IPS-NIHi7 (cell line): ENCODE data around the gene HSPA12B.

Source experiments
- DNase-seq: peaks from one replicate; pipeline ENCODE4 v3.0.0; 2012; ENCODE audit warnings: mixed read lengths; ENCODE audit errors: extremely low spot score

HSPA12B gene

DNA sequence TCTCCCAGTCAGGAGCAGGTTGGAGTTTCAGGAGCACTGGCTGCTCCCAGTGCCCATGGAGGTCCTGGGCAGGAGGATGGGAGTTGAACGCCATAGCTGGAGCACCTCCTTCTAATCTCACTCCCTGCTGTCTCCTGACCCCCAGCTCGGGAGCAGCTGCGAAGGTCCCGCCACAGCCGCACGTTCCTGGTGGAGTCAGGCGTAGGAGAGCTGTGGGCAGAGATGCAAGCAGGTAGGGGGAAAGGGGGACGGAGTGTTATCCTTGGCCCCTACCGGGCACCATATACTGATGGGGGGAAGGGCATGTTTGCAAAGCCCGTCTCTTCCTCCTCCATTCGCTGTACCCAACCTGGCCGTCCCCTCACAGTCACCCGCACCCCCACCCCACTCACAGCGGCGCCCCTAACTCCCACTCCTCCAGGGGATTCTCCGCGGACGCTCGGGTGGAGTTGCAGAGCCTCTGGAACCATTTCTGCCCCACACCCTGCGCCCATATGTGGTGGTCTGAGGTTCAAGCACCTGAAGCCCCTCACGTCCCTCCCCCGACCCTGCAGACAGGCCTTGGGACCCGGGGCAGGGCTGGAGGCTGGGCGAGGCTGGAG lies 16.7 kb downstream of the HSPA12B start:
- DNase-seq, result no peak

DNA sequence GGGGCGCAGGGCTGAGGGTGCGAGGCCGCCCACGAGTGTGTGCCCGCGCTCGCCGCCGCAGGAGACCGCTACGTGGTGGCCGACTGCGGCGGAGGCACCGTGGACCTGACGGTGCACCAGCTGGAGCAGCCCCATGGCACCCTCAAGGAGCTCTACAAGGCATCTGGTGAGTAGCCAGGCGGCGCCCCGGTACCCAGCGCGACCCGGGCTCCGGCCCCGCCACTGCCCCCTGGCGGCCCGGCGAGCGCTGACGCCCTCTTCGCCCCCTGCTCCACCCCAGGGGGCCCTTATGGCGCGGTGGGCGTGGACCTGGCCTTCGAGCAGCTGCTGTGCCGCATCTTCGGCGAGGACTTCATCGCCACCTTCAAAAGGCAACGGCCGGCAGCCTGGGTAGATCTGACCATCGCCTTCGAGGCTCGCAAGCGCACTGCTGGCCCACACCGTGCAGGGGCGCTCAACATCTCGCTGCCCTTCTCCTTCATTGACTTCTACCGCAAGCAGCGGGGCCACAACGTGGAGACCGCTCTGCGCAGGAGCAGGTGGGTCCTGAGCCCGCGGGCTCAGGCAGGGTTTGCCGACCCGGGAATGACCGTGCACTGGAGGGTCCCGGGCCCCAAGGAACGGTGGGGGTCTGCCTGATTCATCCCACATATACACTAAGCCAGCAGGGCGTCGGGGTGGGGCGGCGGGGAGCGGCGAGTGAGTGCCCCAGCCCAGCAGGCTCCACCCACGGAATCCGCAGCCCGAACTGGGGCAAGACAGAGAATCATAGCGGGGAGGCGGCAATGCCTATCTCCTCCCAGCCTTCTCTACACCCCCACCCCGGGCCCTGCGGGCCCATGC lies 17.4 kb downstream of the HSPA12B start:
- peak; percentile 85 for DNase-seq

DNA sequence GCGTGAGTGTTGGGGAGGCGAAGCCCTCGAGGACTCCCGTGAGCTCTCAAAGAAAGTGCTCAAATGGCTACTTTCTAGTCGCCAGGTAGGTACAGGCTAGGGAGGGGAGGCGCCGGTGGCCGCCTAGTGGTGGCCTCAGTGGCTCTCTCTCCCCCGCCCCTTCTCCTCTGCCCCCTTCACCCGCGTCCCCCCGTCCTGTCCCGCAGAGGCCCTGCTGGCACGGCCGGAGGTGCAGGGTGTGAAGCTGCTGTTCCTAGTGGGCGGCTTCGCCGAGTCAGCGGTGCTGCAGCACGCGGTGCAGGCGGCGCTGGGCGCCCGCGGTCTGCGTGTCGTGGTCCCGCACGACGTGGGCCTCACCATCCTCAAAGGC lies 18.8 kb downstream of the HSPA12B start:
- peak; percentile 51 for DNase-seq

DNA sequence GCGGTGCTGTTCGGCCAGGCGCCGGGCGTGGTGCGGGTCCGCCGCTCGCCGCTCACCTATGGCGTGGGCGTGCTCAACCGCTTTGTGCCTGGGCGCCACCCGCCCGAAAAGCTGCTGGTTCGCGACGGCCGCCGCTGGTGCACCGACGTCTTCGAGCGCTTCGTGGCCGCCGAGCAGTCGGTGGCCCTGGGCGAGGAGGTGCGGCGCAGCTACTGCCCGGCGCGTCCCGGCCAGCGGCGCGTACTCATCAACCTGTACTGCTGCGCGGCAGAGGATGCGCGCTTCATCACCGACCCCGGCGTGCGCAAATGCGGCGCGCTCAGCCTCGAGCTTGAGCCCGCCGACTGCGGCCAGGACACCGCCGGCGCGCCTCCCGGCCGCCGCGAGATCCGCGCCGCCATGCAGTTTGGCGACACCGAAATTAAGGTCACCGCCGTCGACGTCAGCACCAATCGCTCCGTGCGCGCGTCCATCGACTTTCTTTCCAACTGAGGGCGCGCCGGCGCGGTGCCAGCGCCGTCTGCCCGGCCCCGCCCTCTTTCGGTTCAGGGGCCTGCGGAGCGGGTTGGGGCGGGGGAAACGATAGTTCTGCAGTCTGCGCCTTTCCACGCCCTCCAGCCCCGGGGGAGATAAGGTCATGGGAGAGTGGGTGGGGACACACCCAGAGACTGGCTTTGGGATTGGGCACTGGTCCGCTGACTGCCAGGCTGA lies 19.3 kb downstream of the HSPA12B start:
- peak; percentile 65 for DNase-seq

DNA sequence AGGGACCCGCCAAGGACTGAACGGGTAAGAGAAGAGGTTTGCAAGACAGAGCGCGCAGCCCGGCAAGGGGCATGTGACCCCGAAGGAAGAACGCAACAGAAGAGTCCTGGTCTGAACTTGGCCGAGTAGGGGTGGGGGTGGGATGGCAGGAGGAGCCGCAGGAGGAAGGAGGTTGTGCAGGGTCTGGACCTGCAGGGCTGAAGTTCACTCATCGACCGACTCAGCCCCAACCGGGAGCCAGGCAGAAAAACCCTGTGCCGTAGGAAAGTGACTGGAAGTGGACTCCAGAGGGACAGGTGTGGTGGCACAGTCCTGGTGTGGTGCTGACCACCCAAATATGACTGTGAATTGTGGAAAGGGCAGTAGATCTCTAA lies 19.9 kb downstream of the HSPA12B start:
- no peak for DNase-seq

DNA sequence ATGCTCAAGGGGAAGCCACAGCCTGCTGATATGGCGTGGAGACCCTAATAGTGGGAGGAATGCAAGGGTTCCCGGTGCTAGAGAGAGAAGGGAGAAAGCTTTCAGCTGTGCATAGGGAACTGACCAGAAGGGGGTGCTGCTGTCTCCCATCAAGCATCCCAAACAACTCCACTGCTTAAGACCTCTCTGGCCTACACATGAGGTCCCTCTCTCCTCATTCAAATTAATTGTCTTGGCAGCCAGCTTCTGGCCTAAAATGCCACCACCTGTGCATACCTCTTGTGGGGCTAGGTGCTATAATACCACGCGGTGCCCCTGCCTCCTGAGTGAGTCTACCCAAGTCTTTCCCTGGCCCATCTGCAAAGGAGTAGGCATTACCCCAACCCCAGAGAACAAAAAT lies 20.6 kb downstream of the HSPA12B start:
- DNase-seq, result peak; percentile 85

DNA sequence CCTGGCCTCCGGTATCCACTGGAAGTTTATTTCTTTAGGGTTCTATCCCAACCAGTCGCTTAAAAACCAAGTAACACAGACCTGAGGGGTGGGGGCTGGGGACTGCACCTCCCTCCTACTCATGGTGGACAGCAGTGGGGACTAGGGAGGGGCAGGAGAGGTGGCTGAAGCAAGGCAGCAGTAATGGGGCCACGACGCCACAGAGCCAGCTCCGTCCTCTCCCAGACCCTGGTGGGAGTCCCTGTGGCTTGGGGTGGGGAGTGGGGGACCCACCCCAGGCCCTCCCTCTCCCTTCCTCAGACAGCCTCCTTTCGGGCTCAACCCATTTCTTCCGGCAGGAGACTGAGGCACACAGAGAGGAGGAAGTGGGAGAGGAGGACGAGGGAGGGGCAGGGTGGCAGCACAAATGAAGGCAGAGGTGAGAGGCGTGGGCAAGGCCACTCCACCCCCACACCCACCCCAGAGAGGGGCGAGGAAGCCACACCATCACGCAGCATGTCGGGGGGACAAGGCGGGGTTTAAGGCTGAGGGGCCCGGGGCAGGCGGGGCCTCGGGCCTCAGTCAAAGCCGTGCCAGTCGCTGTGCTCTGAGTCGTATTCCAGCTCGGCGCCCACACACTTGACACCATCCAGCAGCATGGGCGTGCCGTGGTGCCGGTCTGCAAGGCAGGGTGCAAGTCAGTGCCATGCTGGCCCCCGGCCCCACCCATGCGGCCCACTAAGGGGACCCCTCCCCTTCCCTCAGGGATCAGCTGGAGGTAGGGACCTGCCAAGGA lies 21.2 kb downstream of the HSPA12B start:
- no peak for DNase-seq

DNA sequence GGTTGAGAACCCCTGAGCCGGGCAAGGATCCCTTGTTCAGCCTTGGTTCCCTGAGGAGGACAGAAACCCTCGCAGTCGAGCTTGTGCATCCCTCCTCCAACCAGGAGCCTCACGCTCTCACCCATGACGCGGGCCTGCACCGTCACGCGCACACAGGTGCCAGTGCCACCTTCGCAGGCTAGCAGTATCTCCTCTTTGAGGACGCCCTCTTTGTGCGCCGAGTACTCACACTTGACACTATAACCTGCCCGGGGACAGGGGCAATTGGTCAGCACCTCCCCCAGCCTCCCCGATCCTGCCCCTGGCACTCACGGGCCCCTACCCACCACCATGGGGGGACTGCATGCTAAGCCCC lies 21.8 kb downstream of the HSPA12B start:
- no peak for DNase-seq

DNA sequence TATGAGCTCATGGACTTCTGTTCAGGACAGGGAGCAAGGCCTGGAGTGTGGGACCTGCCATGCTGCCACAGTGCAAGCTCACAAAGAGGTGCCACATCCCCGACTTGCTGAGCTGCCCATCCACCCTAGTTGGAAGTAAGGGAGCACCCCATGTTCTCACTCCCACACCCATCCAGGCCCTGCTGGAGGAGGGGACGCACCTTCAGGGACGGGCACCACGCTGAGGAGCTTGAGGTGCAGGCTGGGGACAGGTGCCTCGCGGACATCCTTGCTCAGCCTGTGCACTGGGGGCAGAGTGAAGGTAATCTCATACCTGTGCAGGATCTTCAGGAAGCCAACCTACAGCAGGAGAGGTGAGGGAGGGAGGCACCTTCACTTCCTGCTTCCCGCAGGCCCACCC lies 22.8 kb downstream of the HSPA12B start:
- no peak for DNase-seq

DNA sequence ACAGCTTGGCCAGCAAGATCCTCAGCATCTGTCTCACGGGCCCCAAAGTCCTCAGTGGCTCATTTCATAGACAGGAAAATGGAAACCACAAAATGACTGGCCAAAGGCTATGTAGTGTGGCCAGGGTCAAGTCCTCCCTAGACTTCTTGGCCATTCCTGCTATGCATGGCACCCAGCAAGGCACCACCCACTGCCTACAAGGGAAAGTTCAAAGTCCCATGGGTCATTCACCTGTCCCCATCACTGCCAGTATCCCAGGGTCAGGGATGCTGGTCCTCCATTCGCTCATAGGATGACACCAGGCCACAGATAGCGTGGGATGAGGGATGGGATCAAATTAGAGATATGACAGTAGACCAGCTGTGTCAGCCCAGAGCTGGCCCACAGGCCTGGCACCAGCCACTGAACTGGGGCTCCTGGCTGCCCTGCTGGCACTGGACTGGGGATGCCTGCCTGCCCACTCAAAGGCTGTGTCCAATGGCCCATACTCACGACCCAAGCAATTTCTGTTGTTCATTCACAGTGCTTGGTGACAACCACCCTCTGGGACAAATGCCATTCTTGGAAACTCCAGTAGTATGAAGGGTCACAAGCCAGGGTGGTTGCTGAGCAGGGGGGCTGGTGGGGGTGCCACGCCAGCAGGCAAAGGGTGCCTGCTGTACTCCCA lies 23.5 kb downstream of the HSPA12B start:
- DNase-seq, result no peak

DNA sequence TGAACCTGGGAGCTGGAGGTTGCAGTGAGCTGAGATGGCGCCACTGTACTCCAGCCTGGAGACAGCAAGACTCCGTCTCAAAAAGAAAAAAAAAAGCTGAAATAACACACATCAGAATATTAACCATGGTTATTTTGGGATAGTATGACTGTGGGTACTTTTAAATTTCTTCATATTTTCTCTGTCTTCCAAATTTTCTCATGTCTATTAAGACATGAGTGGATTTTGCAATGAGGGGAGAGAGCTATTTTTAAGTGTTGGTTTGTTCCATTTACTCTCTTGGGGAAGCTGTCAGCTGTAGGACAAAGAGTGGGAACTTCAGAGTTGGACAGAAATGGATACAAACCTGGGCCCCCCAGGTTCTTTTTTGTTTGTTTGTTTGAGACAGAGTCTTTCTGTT lies 24.8 kb downstream of the HSPA12B start:
- DNase-seq, result no peak

DNA sequence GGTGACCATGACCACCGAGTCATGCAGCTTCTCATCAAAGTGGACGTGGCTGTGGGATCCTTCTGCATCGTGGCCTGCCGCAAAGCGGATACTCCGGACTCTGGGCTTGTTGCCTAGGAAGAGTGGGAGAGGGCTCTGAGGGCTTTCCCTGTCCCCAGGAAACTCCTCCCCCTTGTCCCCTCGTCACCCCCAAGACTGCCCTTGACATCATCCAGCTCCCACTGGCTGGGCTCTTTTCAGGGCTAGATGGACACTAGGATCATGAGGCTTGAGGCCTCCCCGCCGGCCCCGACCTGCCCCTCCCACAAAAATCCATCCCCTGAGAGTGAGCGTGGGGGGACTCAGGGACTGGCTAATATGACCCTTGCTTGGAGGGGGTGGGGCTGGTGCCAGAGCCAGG lies 26.1 kb downstream of the HSPA12B start:
- no peak for DNase-seq

DNA sequence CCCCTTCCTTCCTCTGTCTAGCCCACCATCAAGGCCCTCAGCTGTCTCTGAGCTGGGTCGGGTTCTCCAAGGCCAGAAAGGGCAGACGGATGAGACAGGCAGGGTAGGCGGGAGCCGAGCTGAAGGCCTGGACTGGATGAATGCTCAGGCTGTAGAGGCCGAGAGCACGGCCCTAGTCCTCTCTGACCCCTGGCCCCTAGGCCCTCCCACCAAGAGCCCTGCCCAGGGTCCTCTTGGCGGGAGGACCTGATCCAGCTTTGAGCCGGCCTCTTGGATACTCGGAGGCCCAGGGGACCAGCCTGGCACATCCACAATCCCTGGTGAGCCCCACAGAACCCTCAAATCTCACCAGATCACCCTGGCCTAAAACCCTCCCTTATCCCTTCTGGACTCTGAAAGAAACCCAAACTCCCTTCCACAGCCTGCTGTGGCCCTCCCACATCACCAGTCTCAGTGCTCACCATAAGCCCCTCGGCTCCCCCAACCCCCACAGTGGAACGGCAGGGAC lies 26.9 kb downstream of the HSPA12B start:
- DNase-seq, result no peak

DNA sequence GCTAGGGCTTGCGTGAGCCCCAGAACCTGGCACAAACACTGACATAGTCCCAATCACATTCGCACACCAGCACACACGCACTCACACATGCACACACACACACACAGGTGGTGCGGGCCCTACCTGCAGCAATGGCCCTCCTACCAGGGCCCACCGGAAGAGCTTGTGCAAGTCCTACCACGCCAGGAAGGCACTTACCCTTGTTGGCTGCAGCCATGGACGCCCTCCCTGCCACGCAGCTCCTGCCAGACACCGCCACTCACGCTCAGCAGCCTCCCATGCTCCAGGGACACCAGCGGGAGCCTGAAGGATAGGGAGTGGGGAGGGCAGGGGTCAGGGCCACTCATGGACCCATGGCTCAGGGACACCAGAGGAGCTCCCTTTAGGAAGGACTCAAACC lies 27.4 kb downstream of the HSPA12B start:
- no peak for DNase-seq

DNA sequence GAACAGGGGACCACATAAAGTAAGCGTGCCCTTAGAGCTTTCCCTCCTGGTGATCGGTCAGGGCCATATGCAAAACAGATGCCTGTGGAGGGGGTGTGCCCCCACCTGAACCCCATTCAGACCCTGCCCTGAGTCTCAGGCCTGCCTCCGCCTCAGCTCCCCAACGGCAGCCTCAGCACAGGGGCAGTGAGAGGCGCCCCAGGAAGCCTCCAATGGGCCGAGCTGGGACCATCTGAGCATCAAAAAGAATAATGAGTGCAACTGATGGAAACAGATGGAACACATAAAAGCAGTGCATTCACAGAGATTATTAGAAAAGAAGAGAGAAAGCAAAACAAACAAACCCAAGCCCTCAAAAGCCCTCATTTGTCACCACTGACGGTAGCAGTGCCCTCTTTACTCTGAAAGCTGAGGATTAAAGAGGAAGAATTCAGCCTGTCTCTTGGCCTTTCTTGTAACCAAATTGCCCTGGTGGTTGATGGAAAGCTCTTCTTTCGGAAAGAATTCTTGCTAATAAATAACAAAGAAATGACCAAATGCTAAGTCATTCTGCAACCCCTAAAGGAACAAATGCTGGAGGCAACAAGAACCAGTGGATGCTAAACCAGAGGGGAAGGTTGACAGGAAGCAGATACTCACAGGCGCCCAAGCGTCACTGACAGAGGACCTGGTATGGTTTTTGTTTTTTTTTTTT lies 28.3 kb downstream of the HSPA12B start:
- no peak for DNase-seq

DNA sequence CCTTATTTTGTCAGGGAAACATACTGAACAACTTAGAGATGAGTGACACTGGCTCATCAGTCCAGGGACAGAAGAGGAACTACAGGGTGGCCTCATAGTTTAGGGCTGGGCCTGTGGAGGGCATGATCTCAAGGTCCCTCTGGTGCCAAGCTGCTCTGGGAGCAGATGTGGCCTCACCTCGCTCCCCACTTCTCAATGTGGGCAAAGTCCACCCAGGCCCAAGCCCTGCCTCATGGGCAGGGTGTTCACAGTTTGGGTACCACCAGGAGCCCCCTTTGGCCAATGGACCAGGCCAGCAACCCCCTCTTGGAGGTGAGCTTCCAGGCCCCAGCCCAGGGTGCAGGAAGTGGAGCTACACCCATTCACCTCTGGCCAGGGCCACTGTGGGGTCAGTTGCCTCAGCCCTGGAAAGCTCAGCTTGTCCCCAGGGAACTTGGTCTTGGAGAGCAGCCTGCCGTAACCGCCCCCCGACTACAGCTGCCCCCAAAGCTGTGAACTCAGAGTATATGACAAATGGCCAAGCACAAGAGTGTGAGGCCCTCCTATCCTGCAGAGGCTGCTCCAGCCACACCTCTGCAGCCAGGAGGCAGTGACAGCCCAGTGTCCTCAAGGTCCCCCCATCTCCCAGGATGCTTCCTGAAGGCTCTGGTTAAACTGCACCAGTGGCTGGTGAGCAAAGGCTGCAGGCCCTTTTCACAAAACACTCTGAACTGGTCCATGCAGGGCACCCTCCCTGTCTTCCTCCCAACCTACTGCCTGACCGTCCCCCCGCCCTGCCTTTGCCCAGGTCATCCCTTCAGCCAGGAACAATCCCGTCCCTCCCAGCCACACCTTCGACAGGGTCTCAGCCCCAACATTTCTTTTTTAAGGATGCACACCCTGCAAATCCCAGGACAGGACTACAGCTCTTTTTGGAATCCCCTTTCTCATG lies 31.5 kb downstream of the HSPA12B start:
- no peak for DNase-seq

DNA sequence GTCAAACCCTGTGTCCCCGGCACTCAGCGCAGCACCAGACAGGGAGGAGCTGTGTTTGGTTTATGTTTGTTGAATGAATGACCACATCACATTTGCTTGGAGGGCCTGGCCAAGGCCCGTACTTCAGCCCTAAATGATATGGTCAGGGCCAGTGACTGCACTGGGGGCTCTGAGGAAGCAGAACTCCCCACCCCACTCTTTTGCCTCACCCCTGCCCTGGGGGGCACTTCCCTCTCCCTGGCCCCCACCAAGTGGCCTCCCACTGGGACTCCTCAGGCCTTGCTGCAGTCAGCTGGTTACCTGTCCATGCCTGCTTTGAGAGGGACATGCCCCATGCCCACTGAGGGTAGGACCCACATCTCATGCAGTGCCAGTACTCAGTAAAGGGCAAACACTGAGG lies 32.2 kb downstream of the HSPA12B start:
- no peak for DNase-seq

DNA sequence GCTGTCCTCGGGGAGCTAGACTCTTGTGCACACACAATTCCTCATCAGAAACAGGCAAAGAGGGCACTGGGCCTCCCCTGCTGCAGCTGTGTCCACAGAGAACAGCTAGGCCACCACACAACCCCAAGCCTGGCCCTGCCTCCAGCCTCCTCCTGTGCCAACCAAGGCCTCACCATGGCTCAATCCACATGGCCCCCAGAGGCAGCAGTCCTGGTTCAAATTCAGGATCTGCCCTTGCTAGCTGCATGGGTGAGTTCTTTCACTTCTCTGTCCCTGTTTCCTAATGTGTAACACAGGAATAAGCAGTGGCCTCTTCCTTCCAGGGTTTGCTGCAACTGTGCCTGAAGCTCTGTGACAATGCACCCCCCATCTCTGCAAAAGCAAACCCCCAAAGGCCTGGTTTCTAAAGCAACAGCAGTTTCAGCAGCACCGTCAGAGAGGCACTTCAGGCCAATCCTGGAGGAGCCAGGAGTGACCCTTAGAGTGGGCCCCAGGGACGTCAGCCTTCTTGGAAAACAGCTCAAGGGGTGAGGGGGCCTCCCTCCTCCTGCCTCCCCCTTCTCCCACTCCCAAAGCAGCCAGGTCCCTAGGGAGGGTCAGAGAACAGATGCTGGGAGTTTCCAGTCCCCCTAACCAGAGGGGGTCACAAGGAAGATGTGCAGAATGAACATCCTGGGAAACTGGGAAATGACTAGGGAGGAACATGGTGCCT lies 32.8 kb downstream of the HSPA12B start:
- DNase-seq, result no peak

DNA sequence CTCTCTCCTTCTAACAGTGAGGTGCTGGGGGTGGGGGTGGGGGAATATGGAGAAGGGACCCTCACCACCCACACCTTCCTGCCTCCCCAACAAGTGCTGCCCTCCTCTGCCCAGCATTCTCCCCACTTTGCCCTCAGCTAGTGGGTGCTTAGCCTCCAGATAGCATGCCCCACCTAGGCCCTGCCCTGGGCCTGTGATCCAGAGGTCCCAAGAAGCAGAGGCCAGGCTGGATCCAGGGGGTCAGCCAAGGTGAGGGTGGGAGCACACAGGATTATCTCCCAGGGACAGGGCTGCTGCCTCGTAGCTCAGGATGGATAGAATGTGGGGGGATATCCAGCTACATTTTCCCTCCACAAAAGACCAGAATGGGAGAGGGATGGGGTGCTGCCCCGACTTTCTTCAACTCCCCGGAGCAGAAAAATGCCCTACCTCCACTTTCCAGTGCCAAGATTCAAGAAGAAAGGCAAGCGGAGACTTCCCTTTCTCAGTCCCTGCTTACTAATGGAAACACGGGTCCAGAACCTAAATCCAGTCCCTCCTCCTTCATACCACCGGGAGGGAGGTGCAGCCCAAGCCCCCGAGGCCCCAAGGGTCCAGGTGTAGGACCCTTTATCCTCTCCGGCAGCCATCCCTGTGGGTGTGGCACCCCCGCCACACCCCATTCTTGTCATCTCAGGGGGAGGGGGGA lies 34.1 kb downstream of the HSPA12B start:
- DNase-seq, result no peak
